ENCODE measurements around the gene GRID1.

The GRID1 gene

GRCh38 chr10:86368987-86369386, 2.4 kb upstream of the GRID1 start:
- DNase-seq: no peak

DNA sequence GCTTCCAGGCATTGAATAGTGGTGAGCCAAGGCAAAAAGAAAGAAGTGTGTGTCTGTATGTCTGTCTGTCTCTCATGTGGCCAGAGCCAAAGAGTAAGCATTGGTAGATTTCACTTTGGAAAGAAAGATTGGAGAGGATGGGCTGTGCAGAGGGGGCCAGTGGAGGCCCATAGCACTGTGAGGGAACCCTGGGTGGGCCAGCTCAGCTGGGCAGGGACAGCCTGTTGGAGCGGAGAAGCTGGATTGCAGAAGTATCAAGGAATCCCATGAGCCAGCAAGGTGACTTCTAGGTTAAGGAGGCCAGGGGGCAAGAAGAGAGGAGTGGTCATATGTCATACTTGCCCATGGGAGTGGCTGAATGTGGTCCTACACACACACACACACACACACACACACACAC, 1.5 kb upstream of the GRID1 start:
- no peak for DNase-seq

DNA sequence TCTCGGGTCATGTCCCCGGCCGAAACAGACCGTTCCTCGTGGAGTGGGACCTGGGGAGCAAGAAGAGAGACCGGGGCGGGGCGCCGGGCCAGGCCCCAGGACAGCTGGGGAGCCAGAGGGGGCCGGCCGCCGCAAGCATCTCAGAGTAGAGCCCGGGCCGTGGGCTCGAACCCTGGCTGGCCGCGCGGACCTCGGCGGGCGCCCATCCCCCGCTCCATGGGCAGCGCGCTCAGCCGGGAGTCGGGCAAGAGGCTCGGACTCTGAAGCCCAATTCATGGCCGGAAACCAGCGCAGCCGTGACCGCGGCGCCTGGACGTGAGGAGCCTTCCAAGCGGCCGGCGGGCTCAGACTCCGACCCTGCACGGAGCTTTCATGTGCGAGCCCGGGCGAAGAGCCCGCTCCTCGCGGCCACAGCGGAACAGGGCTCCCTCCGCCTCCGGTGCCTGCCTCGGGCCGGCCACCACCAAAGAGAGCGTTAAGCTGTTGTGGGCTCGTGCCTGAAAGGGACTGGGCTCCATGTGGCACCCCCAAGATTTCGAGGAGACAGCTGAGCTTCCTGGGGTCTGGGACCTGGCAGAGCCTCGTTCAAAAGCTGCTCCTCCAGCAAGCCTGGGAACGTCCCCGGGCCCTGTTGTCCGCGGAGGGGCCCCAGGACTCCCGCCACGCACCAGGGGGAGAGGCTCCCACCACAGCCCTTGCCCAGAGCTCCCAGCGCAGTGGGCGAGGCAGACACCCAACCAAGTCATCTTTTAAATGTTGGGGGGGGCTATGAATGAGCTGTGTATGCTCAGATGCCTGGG, 757 bp upstream of the GRID1 start:
- no peak for DNase-seq

DNA sequence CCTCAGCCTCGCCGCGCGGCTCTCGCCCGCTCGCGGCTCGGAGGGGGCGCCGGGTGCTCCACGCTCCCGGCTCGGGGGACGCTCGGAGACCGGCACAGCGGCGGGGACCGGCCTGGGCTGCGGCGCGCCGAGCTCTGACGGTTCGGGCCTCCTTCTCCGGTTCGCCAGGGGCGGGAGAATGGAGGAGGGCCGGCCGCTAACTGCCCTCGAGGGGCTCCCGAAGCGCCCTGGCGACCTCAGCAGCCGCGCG, 232 bp upstream of the GRID1 start:
- DNase-seq: peak; percentile 82

GRCh38 chr10:86365346-86366032, 1.1 kb downstream of the GRID1 start:
- peak; percentile 70 for DNase-seq

- peak; percentile 61 for DNase-seq
These were observed 1.9 kb downstream of the GRID1 start for GRCh38 chr10:86364491-86365345.

DNA sequence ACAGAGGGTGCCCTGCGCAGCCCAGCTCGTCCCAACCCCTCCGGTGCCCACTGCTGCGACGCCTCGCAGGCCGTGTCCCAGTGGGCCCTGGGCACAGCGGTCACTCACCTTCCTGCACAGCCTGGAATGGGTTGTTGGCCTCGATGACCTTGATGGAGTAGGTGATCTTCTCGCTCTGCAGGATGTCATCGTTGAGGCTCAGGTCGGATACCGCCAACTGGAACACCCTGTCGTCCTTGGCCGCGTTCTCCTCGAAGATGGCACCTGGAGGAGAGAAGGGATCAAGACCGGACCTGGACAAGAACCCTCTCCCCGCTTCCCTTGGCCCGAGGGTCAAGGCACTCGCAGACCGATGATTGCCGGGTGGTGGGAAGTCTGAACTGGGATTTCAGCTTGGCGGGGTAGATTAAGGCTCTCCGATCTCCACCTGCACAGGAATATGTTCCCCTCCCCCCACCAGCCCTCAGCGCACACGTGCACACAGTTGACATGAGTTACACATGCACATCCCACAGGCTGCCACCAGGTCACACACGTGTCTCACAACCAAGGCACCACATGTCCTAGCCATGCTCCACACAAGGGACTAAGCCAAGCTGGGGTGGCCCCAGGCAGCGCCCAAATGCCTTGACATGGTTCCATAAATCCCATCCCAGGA, 2.6 kb downstream of the GRID1 start:
- DNase-seq: peak; percentile 58

- peak; percentile 86 for DNase-seq
These were observed 3.3 kb downstream of the GRID1 start for GRCh38 chr10:86363184-86363832.

DNA sequence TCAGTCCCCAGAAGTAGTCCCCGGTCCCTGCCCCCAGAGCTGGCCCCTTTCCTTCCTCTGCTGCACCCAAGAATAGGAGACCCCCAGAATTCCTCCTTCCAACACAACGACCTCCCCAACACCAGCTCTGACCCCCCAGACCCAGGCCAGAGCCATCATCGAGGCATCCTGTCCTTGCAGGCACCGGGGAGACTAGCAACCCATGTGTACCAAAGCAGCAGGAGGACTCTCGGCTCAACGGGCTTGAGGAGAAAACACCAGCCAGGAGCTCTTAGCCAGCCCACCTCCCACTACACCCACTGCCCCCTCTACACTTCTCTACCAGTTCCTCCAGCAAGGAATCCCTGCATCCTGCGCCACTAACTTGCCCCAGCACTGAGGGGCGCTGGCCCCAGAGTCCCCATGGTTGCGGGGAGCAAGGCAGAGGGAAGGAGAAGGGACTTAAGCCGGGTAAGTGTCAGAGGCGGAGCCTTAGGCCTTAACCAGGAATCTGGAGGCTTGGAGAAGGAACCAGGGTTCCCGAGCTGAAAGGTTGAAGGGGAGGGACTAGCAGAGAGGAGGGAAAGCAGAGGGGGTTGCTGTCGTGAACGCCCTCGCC, 3.9 kb downstream of the GRID1 start:
- no peak for DNase-seq

DNA sequence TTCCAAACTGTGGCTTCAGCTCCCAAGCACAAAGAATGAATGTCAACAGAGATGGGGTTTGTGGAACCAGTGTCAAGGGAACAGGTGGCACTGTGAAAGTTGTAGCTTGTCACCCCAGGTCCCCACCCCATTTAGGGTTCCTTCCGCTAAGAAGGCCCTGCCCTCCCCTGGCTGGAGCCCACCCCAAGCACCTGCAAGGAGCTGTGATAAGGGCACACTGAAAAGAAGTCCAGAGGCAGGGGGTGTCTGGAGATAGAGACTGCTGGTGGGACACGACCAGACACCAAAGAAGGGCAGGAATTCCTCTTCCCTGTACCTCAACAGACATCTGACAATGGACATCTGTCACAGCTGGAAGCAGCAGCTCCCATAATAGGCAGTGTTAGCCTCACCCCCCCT, 4.5 kb downstream of the GRID1 start:
- no peak for DNase-seq

- no peak for DNase-seq
These were observed 5.2 kb downstream of the GRID1 start for GRCh38 chr10:86361156-86362128.

- no peak for DNase-seq
These were observed 5.9 kb downstream of the GRID1 start for GRCh38 chr10:86360657-86361056.

GRCh38 chr10:86359954-86360353, 6.6 kb downstream of the GRID1 start:
- DNase-seq: no peak

DNA sequence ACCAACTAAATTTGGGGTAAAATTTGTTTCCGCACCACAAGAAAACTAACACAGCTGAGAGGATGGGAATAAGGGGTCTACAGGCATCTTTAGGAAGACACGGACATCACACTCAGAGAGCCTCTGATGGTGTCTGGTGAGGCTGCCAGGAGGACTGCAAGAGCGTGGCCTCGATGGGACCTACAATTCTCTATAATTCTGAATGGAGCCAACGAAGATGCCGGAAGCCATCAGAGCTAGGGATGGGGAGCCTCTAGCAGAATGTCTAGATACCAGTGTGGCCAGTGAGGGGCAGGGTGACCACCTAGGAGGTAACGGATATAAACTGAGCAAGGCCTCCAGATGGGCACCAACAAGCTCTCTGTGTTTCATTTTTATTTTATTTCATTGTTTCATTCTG, 7.5 kb downstream of the GRID1 start:
- DNase-seq: no peak

DNA sequence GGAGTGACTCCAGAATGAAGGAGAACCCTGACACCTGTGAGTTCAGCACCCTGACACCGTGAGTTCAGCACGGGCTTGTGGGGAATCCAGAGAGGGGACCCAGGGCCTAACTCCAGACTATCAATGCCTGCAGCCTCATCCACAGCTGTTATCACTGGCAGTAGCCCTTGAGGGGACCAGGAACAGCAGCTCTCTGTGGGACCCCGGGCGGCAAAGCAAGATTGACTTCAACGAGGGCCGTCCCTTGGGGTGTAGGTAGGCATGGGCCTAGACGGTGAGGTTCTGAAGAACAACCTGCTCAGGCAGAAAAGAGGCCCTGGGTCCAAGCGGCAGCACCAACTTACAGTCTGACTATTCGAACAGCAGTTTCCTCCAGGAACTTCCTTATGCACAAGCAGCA, 8.9 kb downstream of the GRID1 start:
- DNase-seq: no peak

GRCh38 chr10:86357041-86357440, 9.6 kb downstream of the GRID1 start:
- DNase-seq: no peak

DNA sequence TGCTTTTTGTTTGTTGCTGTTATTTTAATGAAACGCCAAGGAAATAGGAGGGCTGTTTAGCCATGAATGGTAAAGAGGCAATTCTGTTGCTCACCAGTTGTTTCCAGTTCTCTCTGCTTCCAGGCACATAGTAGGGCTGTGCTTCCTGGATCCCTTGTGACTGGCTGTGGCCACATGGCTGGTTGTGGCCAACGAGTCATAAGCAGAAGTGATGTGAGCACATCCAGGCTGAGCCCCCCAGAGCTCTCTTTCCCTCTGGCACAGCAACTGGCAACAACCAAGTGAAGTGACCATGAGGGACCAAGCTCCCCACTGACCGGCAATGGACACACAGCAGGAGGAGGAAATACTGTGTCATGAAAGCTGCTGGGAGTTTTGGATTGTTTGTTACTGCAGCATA, 10.3 kb downstream of the GRID1 start:
- DNase-seq: no peak

- no peak for DNase-seq
These were observed 11.0 kb downstream of the GRID1 start for GRCh38 chr10:86355571-86356038.

GRCh38 chr10:86354761-86355540, 11.6 kb downstream of the GRID1 start:
- DNase-seq: no peak

Data from retina (tissue), 1 donor.